Karpas-422 (cell line): ENCODE data around the gene MT1G. TPM values are rescaled to one million over a fixed set of nuclear protein-coding genes. Genes with fewer than 3 reads are reported as not detected.

ENCODE experiments used
- DNase-seq: peaks from one replicate; pipeline ENCODE4 v3.0.0-alpha.2; 2015
- H2AFZ ChIP-seq: fragments of 200-600 bp; sonication (generic); 2 replicates; pipeline ENCODE4 v1.6.1; 2014; ENCODE audit warnings: antibody characterized with exemption, low read length, mixed read lengths
- H3K27ac ChIP-seq: fragments of 200-600 bp; sonication (generic); 2 replicates; pipeline ENCODE4 v1.5.1; 2014; ENCODE audit warnings: mild to moderate bottlenecking, low read length, moderate library complexity
- H3K27me3 ChIP-seq: fragments of 200-600 bp; sonication (generic); 2 replicates; pipeline ENCODE4 v1.6.1; 2014; ENCODE audit warnings: low read length, mixed read lengths
- H3K36me3 ChIP-seq: fragments of 200-600 bp; sonication (generic); 2 replicates; pipeline ENCODE4 v1.6.1; 2014; ENCODE audit warnings: low read length, mixed read lengths; ENCODE audit not compliant: insufficient read depth
- H3K4me1 ChIP-seq: fragments of 200-600 bp; sonication (generic); 2 replicates; pipeline ENCODE4 v1.6.1; 2014; ENCODE audit warnings: mild to moderate bottlenecking, low read length, mixed read lengths
- H3K4me2 ChIP-seq: fragments of 200-600 bp; sonication (generic); 2 replicates; pipeline ENCODE4 v1.6.1; 2014; ENCODE audit warnings: low read length, low read depth, mild to moderate bottlenecking; ENCODE audit not compliant: poor library complexity, severe bottlenecking
- H3K4me3 ChIP-seq: fragments of 200-600 bp; sonication (generic); 2 replicates; pipeline ENCODE4 v1.5.1; 2014; ENCODE audit warnings: mild to moderate bottlenecking, antibody characterized with exemption, low read length, mixed read lengths
- H3K79me2 ChIP-seq: fragments of 200-600 bp; sonication (generic); 2 replicates; pipeline ENCODE4 v1.6.1; 2014; ENCODE audit warnings: mild to moderate bottlenecking, low read length, mixed read lengths
- H3K9ac ChIP-seq: fragments of 200-600 bp; sonication (generic); 2 replicates; pipeline ENCODE4 v1.6.0; 2014; ENCODE audit warnings: low read length
- H3K9me2 ChIP-seq: fragments of 200-600 bp; sonication (generic), shearing (Covaris generic); replicated peaks from 2 replicates; pipeline ENCODE4 v1.6.0; 2014; ENCODE audit warnings: mild to moderate bottlenecking, low read length, moderate library complexity; ENCODE audit not compliant: insufficient read depth
- H3K9me3 ChIP-seq: fragments of 300-700, 200-600 bp; sonication (generic); 2 replicates; pipeline ENCODE4 v1.6.1; 2014; ENCODE audit warnings: low read length, mixed read lengths
- H4K20me1 ChIP-seq: fragments of 200-600 bp; sonication (generic); 2 replicates; pipeline ENCODE4 v1.6.1; 2014; ENCODE audit warnings: mild to moderate bottlenecking, antibody characterized with exemption, low read length, low read depth; ENCODE audit not compliant: insufficient read depth
- total RNA-seq: library from RNA; depleted of rRNA; stranded (reverse); fragments of >200 nt; shearing (Covaris generic); gene quantifications from 2 replicates; pipeline ENCODE4 v1.2.3, GENCODE V29; 2014; ENCODE audit warnings: low replicate concordance

Gene MT1G
- total RNA-seq, 1 experiment from 2014 or later, result not detected

GRCh38 chr16:56633535-56633934 lies 34.3 kb downstream of the MT1G start:
- Histone ChIP-seq H3K79me2 (no peaks in the 10 kb centered on the region), H4K20me1 (no peaks in the 10 kb centered on the region), H3K9me3 (no peaks in the 10 kb centered on the region), H3K9me2 (no peaks in the 10 kb centered on the region), H2AFZ (no peak overlapping the region), H3K36me3 (no peaks in the 10 kb centered on the region), H3K9ac (no peak overlapping the region), H3K4me1 (peaks cover 18% of the 10 kb centered on the region), H3K4me3 (no peak overlapping the region), H3K27me3 (no peaks in the 10 kb centered on the region), H3K27ac (no peak overlapping the region), H3K4me2 (no peak overlapping the region)
- DNase-seq, result no peak

GRCh38 chr16:56632848-56633365 lies 35.0 kb downstream of the MT1G start:
- H3K9ac ChIP-seq, result no peak overlapping the region
- DNase-seq, result no peak
- no peaks in the 10 kb centered on the region for H3K9me3 ChIP-seq
- H3K4me2 ChIP-seq, result no peak overlapping the region
- no peaks in the 10 kb centered on the region for H3K9me2 ChIP-seq
- H3K4me3 ChIP-seq, result no peak overlapping the region
- no peak overlapping the region for H3K27ac ChIP-seq
- H3K79me2 ChIP-seq, result no peaks in the 10 kb centered on the region
- peaks cover 18% of the 10 kb centered on the region for H3K4me1 ChIP-seq
- H3K27me3 ChIP-seq, result no peaks in the 10 kb centered on the region
- no peaks in the 10 kb centered on the region for H3K36me3 ChIP-seq
- H2AFZ ChIP-seq, result no peak overlapping the region
- H4K20me1 ChIP-seq, result no peaks in the 10 kb centered on the region

- H2AFZ ChIP-seq, result no peak within 1 kb of the TSS
- no peak for DNase-seq
- no peaks in the 10 kb centered on the region for H3K79me2 ChIP-seq
- no peaks in the 10 kb centered on the region for H3K27me3 ChIP-seq
- H3K36me3 ChIP-seq, result no peaks in the 10 kb centered on the region
- H3K4me2 ChIP-seq, result no peak within 1 kb of the TSS
- no peak within 1 kb of the TSS for H3K4me3 ChIP-seq
- H3K27ac ChIP-seq, result no peak within 1 kb of the TSS
- H3K9me3 ChIP-seq, result no peaks in the 10 kb centered on the region
- H3K9ac ChIP-seq, result no peak within 1 kb of the TSS
- no peaks in the 10 kb centered on the region for H3K9me2 ChIP-seq
- H3K4me1 ChIP-seq, result peaks cover 18% of the 10 kb centered on the region
- no peaks in the 10 kb centered on the region for H4K20me1 ChIP-seq
Observed at GRCh38 chr16:56632156-56632847, 35.6 kb downstream of the MT1G start, which contains the start of gene MT1M. TSS of gene MT1M (plus strand) at chr16:56632659. CDS start at chr16:56632732, 73 bp downstream.

- no peaks in the 10 kb centered on the region for H3K36me3 ChIP-seq
- no peak for DNase-seq
- H3K9me3 ChIP-seq, result no peaks in the 10 kb centered on the region
- H2AFZ ChIP-seq, result no peak overlapping the region
- H3K79me2 ChIP-seq, result no peaks in the 10 kb centered on the region
- H3K4me2 ChIP-seq, result no peak overlapping the region
- no peak overlapping the region for H3K4me3 ChIP-seq
- H3K27me3 ChIP-seq, result no peaks in the 10 kb centered on the region
- no peak overlapping the region for H3K27ac ChIP-seq
- peaks cover 18% of the 10 kb centered on the region for H3K4me1 ChIP-seq
- no peaks in the 10 kb centered on the region for H4K20me1 ChIP-seq
- no peaks in the 10 kb centered on the region for H3K9me2 ChIP-seq
- no peak overlapping the region for H3K9ac ChIP-seq
Observed at GRCh38 chr16:56631832-56632155, 36.1 kb downstream of the MT1G start.

- no peak overlapping the region for H3K4me3 ChIP-seq
- no peaks in the 10 kb centered on the region for H4K20me1 ChIP-seq
- DNase-seq, result no peak
- no peak overlapping the region for H2AFZ ChIP-seq
- no peak overlapping the region for H3K9ac ChIP-seq
- H3K9me2 ChIP-seq, result no peaks in the 10 kb centered on the region
- H3K4me2 ChIP-seq, result no peak overlapping the region
- H3K4me1 ChIP-seq, result peaks cover 13% of the 10 kb centered on the region
- H3K9me3 ChIP-seq, result no peaks in the 10 kb centered on the region
- no peak overlapping the region for H3K27ac ChIP-seq
- H3K36me3 ChIP-seq, result no peaks in the 10 kb centered on the region
- H3K27me3 ChIP-seq, result no peaks in the 10 kb centered on the region
- H3K79me2 ChIP-seq, result no peaks in the 10 kb centered on the region
Observed at GRCh38 chr16:56631197-56631596, 36.7 kb downstream of the MT1G start.

GRCh38 chr16:56630134-56630533 lies 37.7 kb downstream of the MT1G start:
- H3K4me2 ChIP-seq, result peak overlapping the region; percentile 13
- H4K20me1 ChIP-seq, result no peaks in the 10 kb centered on the region
- no peaks in the 10 kb centered on the region for H3K9me2 ChIP-seq
- no peaks in the 10 kb centered on the region for H3K9me3 ChIP-seq
- H3K27me3 ChIP-seq, result no peaks in the 10 kb centered on the region
- DNase-seq, result peak; percentile 60
- H3K79me2 ChIP-seq, result no peaks in the 10 kb centered on the region
- no peak overlapping the region for H3K9ac ChIP-seq
- H3K36me3 ChIP-seq, result no peaks in the 10 kb centered on the region
- no peak overlapping the region for H3K4me3 ChIP-seq
- H2AFZ ChIP-seq, result 0 out of 2 replicates have a peak overlapping the region, but pooled peaks have one; percentile 8
- H3K4me1 ChIP-seq, result peaks cover 13% of the 10 kb centered on the region
- no peak overlapping the region for H3K27ac ChIP-seq

- no peak for DNase-seq
- Histone ChIP-seq H3K9ac (no peak overlapping the region), H4K20me1 (no peaks in the 10 kb centered on the region), H3K27ac (no peak overlapping the region), H3K4me2 (peak overlapping the region; percentile 13), H3K9me3 (no peaks in the 10 kb centered on the region), H3K4me3 (no peak overlapping the region), H3K9me2 (no peaks in the 10 kb centered on the region), H3K27me3 (no peaks in the 10 kb centered on the region), H2AFZ (no peak overlapping the region), H3K36me3 (no peaks in the 10 kb centered on the region), H3K79me2 (no peaks in the 10 kb centered on the region), H3K4me1 (peaks cover 13% of the 10 kb centered on the region)
Observed at GRCh38 chr16:56629531-56629930, 38.3 kb downstream of the MT1G start.

GRCh38 chr16:56628486-56629350 lies 39.1 kb downstream of the MT1G start:
- Histone ChIP-seq H3K9me3 (no peaks in the 10 kb centered on the region), H3K4me3 (no peak overlapping the region), H2AFZ (no peak overlapping the region), H3K27ac (no peak overlapping the region), H3K4me1 (peaks cover 18% of the 10 kb centered on the region), H4K20me1 (no peaks in the 10 kb centered on the region), H3K36me3 (no peaks in the 10 kb centered on the region), H3K27me3 (no peaks in the 10 kb centered on the region), H3K9me2 (no peaks in the 10 kb centered on the region), H3K9ac (no peak overlapping the region), H3K79me2 (no peaks in the 10 kb centered on the region), H3K4me2 (no peak overlapping the region)
- no peak for DNase-seq
